K562 (cell line): ENCODE results near the gene CALM3. TPM values are rescaled to one million over a fixed set of nuclear protein-coding genes. Genes with fewer than 3 reads are reported as not detected.

ENCODE experiments used
- ATAC-seq: fragments of 200-7000 bp; cut with Tn5 transposase; 3 replicates; pipeline ENCODE4 v1.9.1; 2020; ENCODE audit warnings: moderate library complexity
- BruUV-seq: library from RNA; stranded (reverse); fragments of 400-500 nt; replicated peaks from 2 replicates; lab custom pipeline; 2021; lab: Mats Ljungman, UMichigan
- CTCF ChIA-PET: fragments of 300-600 bp; formaldehyde crosslinking; extraction: SDS; loops from one replicate; lab custom pipeline; 2021; ENCODE audit warnings: low intra/inter-chr PET ratio; lab: Yijun Ruan, JAX
- POLR2A ChIA-PET: fragments of 300-600, 350-650 bp; sonication (Branson Sonifier 250); formaldehyde crosslinking; extraction: SDS; loops from one replicate; lab custom pipeline; 2021; ENCODE audit warnings: antibody characterized with exemption, inconsistent platforms; lab: Yijun Ruan, JAX
- DNase-seq, 4 experiments: peaks; one replicate each; pipeline versions ENCODE4 v3.0.0 to v3.0.0-alpha.2; 2011 to 2018; ENCODE audit warnings: low spot score in 3 of 4, mixed read lengths in 3 of 4; ENCODE audit errors: extremely low read depth in 1 of 4
- FAIRE-seq: peaks from 2 replicates; lab custom pipeline; 2011; peaks lifted over from hg19 to GRCh38; lab: Jason Lieb, UNC
- H2AFZ ChIP-seq: 2 replicates; pipeline ENCODE4 v1.6.0; 2011; ENCODE audit warnings: low read depth, low read length, control low read depth, inconsistent platforms
- H3K27ac ChIP-seq: fragments of 200-600 bp; 3 replicates; pipeline ENCODE4 v1.8.0; 2011; ENCODE audit warnings: low read depth, mild to moderate bottlenecking, control low read depth, inconsistent platforms, low read length, moderate library complexity, mixed read lengths; ENCODE audit errors: extremely low read depth
- H3K27me3 ChIP-seq, 2 experiments: fragments of 300-600 bp in 1 of 2; 2 replicates in 1 of 2; 3 replicates in 1 of 2; pipeline versions ENCODE4 v1.6.0 to v1.8.0; 2011; ENCODE audit warnings: inconsistent platforms in 2 of 2, low read length in 2 of 2, mild to moderate bottlenecking in 1 of 2, mixed read lengths in 1 of 2, moderate library complexity in 1 of 2; ENCODE audit not compliant: control insufficient read depth in 2 of 2, insufficient read depth in 2 of 2
- H3K36me3 ChIP-seq: fragments of 300-600 bp; 3 replicates; pipeline ENCODE4 v1.8.0; 2011; ENCODE audit warnings: mild to moderate bottlenecking, low read length, inconsistent platforms; ENCODE audit not compliant: control insufficient read depth, insufficient read depth
- H3K4me1 ChIP-seq, 2 experiments: fragments of 200-600 bp in 1 of 2; replicated peaks in 1 of 2; 2 replicates in 1 of 2; 3 replicates in 1 of 2; pipeline versions ENCODE4 v1.5.1 to v1.8.0; 2011; ENCODE audit warnings: inconsistent platforms in 2 of 2, low read length in 2 of 2, mild to moderate bottlenecking in 1 of 2, mixed read lengths in 1 of 2, moderate library complexity in 1 of 2; ENCODE audit not compliant: control insufficient read depth in 2 of 2, insufficient read depth in 2 of 2
- H3K4me2 ChIP-seq: 2 replicates; pipeline ENCODE4 v1.6.1; 2011; ENCODE audit warnings: low read length, control low read depth, inconsistent platforms, mixed read lengths; ENCODE audit not compliant: insufficient read depth
- H3K4me3 ChIP-seq: fragments of 200-600 bp; sonication (generic), shearing (Covaris generic); 2 replicates; pipeline ENCODE4 v1.5.1; 2016; ENCODE audit warnings: control low read depth, inconsistent platforms
- H3K79me2 ChIP-seq: fragments of 200-600 bp; 3 replicates; pipeline ENCODE4 v1.8.0; 2011; ENCODE audit warnings: low read length, inconsistent platforms; ENCODE audit not compliant: control insufficient read depth, insufficient read depth
- H3K9ac ChIP-seq, 2 experiments: 2 replicates each; pipeline versions ENCODE4 v1.6.0 to v1.6.1; 2011; ENCODE audit warnings: low read depth in 2 of 2, low read length in 2 of 2, control low read depth in 1 of 2, inconsistent platforms in 1 of 2, mild to moderate bottlenecking in 1 of 2, mixed read lengths in 1 of 2; ENCODE audit not compliant: insufficient read depth in 1 of 2
- H3K9me1 ChIP-seq: one replicate; pipeline ENCODE4 v1.6.0; 2011; ENCODE audit warnings: inconsistent platforms, mild to moderate bottlenecking, low read length, moderate library complexity; ENCODE audit not compliant: control insufficient read depth, insufficient read depth
- H3K9me3 ChIP-seq: replicated peaks from 2 replicates; pipeline ENCODE4 v1.5.1; 2011; ENCODE audit warnings: low read depth, low read length, inconsistent platforms; ENCODE audit not compliant: control insufficient read depth, insufficient read depth
- H4K20me1 ChIP-seq: replicated peaks from 2 replicates; pipeline ENCODE4 v1.6.1; 2011; ENCODE audit warnings: low read length, inconsistent platforms, mixed read lengths; ENCODE audit not compliant: control insufficient read depth, insufficient read depth
- FOXJ3 ChIP-seq: sonication (generic); formaldehyde crosslinking; IDR thresholded peaks from 2 replicates; pipeline ENCODE4 v1.4.0; 2020; ENCODE audit warnings: mild to moderate bottlenecking, missing genetic modification reagents
- HDAC1 ChIP-seq, 2 experiments: fragments of 450-650 bp; IDR thresholded peaks; 2 replicates each; pipeline ENCODE4 v1.6.1; 2016 to 2017; ENCODE audit warnings: inconsistent platforms in 1 of 2, mild to moderate bottlenecking in 1 of 2, moderate library complexity in 1 of 2
- MXD1 ChIP-seq: fragments of 250-450 bp; sonication (Bioruptor Pico); IDR thresholded peaks from 2 replicates; pipeline ENCODE4 v1.8.0; 2021; ENCODE audit warnings: borderline replicate concordance, mild to moderate bottlenecking, moderate library complexity; ENCODE audit not compliant: poor library complexity, severe bottlenecking
- PRDM10 ChIP-seq: fragments of 450-650 bp; IDR thresholded peaks from 2 replicates; pipeline ENCODE4 v1.6.1; 2018; ENCODE audit not compliant: partially characterized antibody
- SMAD3 ChIP-seq: fragments of 450-650 bp; formaldehyde crosslinking; conservative IDR thresholded peaks from 2 replicates; pipeline ENCODE4 v1.4.0; 2020; ENCODE audit warnings: mild to moderate bottlenecking
- ZNF384 ChIP-seq: IDR thresholded peaks from 2 replicates; pipeline ENCODE4 v1.6.1; 2012; ENCODE audit warnings: low read depth, low read length, improper control_type of control experiment
- ZNF764 ChIP-seq: fragments of 250-450 bp; sonication (Bioruptor Pico); IDR thresholded peaks from 2 replicates; pipeline ENCODE4 v1.4.0; 2020; ENCODE audit warnings: low read depth, mild to moderate bottlenecking, moderate library complexity
- WGBS: fragments of 100-300 bp; shearing (Covaris generic); methylation state at CpG from one replicate; pipeline ENCODE4 v1.1.6; 2016; ENCODE audit warnings: low coverage, mixed read lengths; ENCODE audit not compliant: insufficient coverage; ENCODE audit errors: missing lambda C conversion rate; 5-methylcytosine and 5-hydroxymethylcytosine counted together
- in situ Hi-C: fragments of 300-500 bp; cut with MboI; formaldehyde crosslinking; loops from 4 replicates; pipeline ENCODE4 v1.15.0; 2018; ENCODE audit warnings: inconsistent platforms, mixed read lengths
- intact Hi-C: fragments of 100-400 bp; cut with micrococcal nuclease; formaldehyde crosslinking; loops from 2 replicates; pipeline ENCODE4 v1.14.2; 2022
- polyA plus RNA-seq, 8 experiments: library from polyadenylated mRNA; depleted of rRNA in 4 of 8; stranded (reverse) in 5 of 8; unstranded in 3 of 8; fragments of >200 nt; fragmentation: Nextera tagmentation in 2 of 8; fragmentation: Illumina TruSeq in 1 of 8; extraction: Ambion mirVana in 2 of 8; extraction: Trizol in 1 of 8; gene quantifications; 2 replicates each; pipeline versions ENCODE4 v1.2.1 to v1.2.3, GENCODE V29; 2011 to 2014; ENCODE audit warnings: inconsistent platforms in 1 of 8, missing spikeins in 1 of 8
- total RNA-seq, 7 experiments: library from RNA; depleted of rRNA in 6 of 7; stranded (reverse); fragments of >200 nt in 6 of 7; fragmentation: Illumina TruSeq in 2 of 7; extraction: Trizol in 2 of 7; gene quantifications; 2 replicates each; pipeline versions ENCODE4 v1.2.1 to v1.2.3, GENCODE V29; 2011 to 2021; ENCODE audit warnings: low replicate concordance in 1 of 7

Gene CALM3
- total and polyA plus RNA-seq, 9 of the 15 experiments (the other 6 are each of a cell fraction or from before 2014, with no cell fraction given), result 34.6 to 350 (median 156) TPM

DNA sequence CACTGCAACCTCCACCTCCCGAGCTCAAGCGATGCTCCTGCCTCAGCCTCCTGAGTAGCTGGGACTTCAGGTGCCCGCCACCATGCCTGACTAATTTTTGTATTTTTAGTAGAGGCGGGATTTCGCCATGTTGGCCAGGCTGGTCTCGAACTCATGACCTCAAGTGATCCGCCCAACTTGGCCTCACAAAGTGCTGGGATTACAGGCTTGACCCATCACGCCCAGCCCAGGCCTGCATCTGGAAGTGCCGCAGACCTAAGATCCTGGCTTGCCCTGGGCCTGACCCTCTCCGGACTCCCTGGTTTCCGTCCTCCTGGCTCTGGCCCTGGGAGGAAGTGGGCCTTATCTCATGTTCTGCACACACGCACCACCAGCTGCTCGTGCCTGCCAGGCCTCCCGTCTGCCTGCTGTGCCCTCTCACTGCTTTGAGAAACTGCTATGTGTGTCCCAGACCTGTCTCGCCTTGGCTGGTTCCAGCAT lies 28.5 kb downstream of the CALM3 start (continued):
- no peak for TF ChIP-seq HDAC1 (IDR thresholded peaks at IDR 0.05)
- TF ChIP-seq ZNF384, result no peak
- TF ChIP-seq SMAD3 (CRISPR knock-in tag), result no peak
- no peak for TF ChIP-seq FOXJ3 (CRISPR knock-in tag)
- TF ChIP-seq MXD1 (CRISPR knock-in tag), result no peak
- TF ChIP-seq ZNF764 (CRISPR knock-in tag), result no peak

GRCh38 chr19:46630586-46631205 lies 29.6 kb downstream of the CALM3 start:
- ChIA-PET POLR2A (interaction anchor here (0.6 to 1.7 kb wide), 8 partner anchors 9 to 143 kb away, joined by 3 to 6 read pairs (median 4); no protein-coding TSS in a partner anchor), CTCF (no interaction called here)
- no peaks in the 10 kb centered on the region for H3K36me3 ChIP-seq
- no peak for ATAC-seq
- no peak overlapping the region for H2AFZ ChIP-seq
- H3K79me2 ChIP-seq, result no peaks in the 10 kb centered on the region
- H3K9me1 ChIP-seq, result no peaks in the 10 kb centered on the region
- no peak for FAIRE-seq
- WGBS, result 52% methylated on average over 14 of the region's 14 CpGs
- peaks cover 37 to 70% of the 10 kb centered on the region in 2 experiments for H3K4me1 ChIP-seq
- in situ Hi-C loops (no loop called here), intact Hi-C loops (no loop called here)
- no peak overlapping the region for H3K27ac ChIP-seq
- no peak overlapping the region for H3K4me2 ChIP-seq
- no peak for DNase-seq
- H3K9me3 ChIP-seq, result no peaks in the 10 kb centered on the region
- H3K27me3 ChIP-seq, result no peaks in the 10 kb centered on the region
- H3K4me3 ChIP-seq, result no peak overlapping the region
- H3K9ac ChIP-seq, result peak overlapping the region in 1 of 2 experiments; percentile 66; a peak in 2 of 4 replicates
- H4K20me1 ChIP-seq, result no peaks in the 10 kb centered on the region
- no TSS peak for BruUV-seq
- TF ChIP-seq PRDM10, result no peak
